SU-DHL-6 (cell line): ENCODE measurements around the gene OBSCN.

Experiments used
- EZH2phosphoT487 ChIP-seq: fragments of 200-600 bp; sonication (generic), shearing (Covaris generic); conservative IDR thresholded peaks from 2 replicates; pipeline ENCODE4 v1.6.1; 2018; ENCODE audit warnings: mild to moderate bottlenecking, antibody characterized with exemption, low read length, moderate library complexity, mixed read lengths
- TF ChIP-seq, protein P1 (sequence below): fragments of 200-600 bp; sonication (generic); IDR thresholded peaks from one replicate; pipeline ENCODE4 v1.5.1; 2017; ENCODE audit warnings: antibody characterized with exemption, mild to moderate bottlenecking, low read length, moderate library complexity; ENCODE audit not compliant: insufficient read depth, poor library complexity, severe bottlenecking

DNA sequence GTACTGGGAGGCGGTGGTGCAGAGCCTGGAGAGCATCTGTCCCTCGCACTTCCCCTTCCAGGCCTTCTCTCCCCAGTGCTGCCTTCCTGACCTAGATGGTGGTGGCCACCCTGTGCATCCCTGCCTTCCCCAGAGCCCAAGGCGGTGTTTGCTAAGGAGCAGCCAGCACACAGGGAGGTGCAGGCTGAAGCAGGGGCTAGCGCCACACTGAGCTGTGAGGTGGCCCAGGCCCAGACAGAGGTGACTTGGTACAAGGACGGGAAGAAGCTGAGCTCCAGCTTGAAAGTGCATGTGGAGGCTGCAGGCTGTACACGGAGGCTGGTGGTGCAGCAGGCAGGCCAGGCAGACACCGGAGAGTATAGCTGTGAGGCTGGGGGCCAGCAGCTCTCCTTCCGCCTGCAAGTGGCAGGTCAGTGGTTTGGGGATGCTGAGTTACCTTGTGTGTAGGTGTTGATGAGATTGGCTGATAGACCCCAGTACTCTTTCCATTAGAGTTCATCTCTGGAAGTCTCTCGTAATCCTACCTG lies 51.6 kb downstream of the OBSCN start:
- TF ChIP-seq, protein P1, sequence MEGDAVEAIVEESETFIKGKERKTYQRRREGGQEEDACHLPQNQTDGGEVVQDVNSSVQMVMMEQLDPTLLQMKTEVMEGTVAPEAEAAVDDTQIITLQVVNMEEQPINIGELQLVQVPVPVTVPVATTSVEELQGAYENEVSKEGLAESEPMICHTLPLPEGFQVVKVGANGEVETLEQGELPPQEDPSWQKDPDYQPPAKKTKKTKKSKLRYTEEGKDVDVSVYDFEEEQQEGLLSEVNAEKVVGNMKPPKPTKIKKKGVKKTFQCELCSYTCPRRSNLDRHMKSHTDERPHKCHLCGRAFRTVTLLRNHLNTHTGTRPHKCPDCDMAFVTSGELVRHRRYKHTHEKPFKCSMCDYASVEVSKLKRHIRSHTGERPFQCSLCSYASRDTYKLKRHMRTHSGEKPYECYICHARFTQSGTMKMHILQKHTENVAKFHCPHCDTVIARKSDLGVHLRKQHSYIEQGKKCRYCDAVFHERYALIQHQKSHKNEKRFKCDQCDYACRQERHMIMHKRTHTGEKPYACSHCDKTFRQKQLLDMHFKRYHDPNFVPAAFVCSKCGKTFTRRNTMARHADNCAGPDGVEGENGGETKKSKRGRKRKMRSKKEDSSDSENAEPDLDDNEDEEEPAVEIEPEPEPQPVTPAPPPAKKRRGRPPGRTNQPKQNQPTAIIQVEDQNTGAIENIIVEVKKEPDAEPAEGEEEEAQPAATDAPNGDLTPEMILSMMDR: no peak
- TF ChIP-seq EZH2phosphoT487: no peak
